ENCODE data around the gene TKTL1. TPM values are rescaled to one million over a fixed set of nuclear protein-coding genes. Genes with fewer than 3 reads are reported as not detected.

The TKTL1 gene
- total and polyA plus RNA-seq, 12 donors: 0.16 to 1.1 (median 0.53) TPM; not detected in 6

DNA sequence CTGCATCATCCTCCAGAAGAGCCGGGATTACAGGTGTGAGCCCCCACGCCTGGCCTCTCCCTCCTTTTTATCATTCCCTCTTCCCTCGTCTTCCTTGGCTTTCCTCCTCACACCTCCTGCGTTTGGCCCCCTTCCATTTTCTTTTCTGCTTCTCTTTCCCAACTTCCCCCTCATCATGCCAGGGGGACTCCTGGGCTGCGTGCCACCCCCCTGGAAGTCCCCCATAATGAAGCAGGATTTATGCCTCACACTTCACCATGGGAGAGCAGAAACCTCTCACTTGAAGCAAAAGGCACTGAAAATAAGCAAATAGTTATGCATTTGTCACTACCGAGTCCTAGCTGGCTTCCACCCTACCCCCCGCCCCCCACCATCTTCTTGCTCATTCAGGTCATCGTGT is 7.9 kb downstream of the TKTL1 start:
- WGBS, 4 donors: 66 to 76% (median 75%) methylated on average over 8 of the region's 8 CpGs
- Histone ChIP-seq H3K27me3 (no peaks in the 10 kb centered on the region), H3K27ac (no peak overlapping the region), H3K4me1 (replicated peaks in 1 of 2) (no peaks in the 10 kb centered on the region), H3K36me3 (replicated peaks in 1 of 2) (no peaks in the 10 kb centered on the region), H3K9me3 (replicated peaks in 1 of 3) (no peaks in the 10 kb centered on the region), H3K4me3 (no peak overlapping the region)
- TF ChIP-seq POLR2A (IDR thresholded peaks at IDR 0.05): no peak
- TF ChIP-seq, protein P1, sequence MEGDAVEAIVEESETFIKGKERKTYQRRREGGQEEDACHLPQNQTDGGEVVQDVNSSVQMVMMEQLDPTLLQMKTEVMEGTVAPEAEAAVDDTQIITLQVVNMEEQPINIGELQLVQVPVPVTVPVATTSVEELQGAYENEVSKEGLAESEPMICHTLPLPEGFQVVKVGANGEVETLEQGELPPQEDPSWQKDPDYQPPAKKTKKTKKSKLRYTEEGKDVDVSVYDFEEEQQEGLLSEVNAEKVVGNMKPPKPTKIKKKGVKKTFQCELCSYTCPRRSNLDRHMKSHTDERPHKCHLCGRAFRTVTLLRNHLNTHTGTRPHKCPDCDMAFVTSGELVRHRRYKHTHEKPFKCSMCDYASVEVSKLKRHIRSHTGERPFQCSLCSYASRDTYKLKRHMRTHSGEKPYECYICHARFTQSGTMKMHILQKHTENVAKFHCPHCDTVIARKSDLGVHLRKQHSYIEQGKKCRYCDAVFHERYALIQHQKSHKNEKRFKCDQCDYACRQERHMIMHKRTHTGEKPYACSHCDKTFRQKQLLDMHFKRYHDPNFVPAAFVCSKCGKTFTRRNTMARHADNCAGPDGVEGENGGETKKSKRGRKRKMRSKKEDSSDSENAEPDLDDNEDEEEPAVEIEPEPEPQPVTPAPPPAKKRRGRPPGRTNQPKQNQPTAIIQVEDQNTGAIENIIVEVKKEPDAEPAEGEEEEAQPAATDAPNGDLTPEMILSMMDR (IDR thresholded peaks at IDR 0.05): no peak
- intact Hi-C loops (cut with DNase I): no loop called here
- no peak for DNase-seq

- Histone ChIP-seq H3K27me3 (no peaks in the 10 kb centered on the region), H3K27ac (no peak overlapping the region), H3K4me1 (replicated peaks in 1 of 2) (no peaks in the 10 kb centered on the region), H3K4me3 (no peak overlapping the region), H3K36me3 (replicated peaks in 1 of 2) (no peaks in the 10 kb centered on the region), H3K9me3 (replicated peaks in 1 of 3) (no peaks in the 10 kb centered on the region)
- 84 to 89% (median 85%) methylated on average over 1 to 10 of the region's 10 CpGs for WGBS, 4 donors
- intact Hi-C loops (cut with DNase I): no loop called here
- TF ChIP-seq, protein P1 (IDR thresholded peaks at IDR 0.05): no peak
- no peak for DNase-seq
Observed at GRCh38 chrX:154304846-154305245, 9.3 kb downstream of the TKTL1 start.

- Histone ChIP-seq H3K9me3 (replicated peaks in 1 of 3) (no peaks in the 10 kb centered on the region), H3K27me3 (no peaks in the 10 kb centered on the region), H3K4me3 (no peak overlapping the region), H3K36me3 (replicated peaks in 1 of 2) (no peaks in the 10 kb centered on the region), H3K27ac (no peak overlapping the region), H3K4me1 (replicated peaks in 1 of 2) (no peaks in the 10 kb centered on the region)
- intact Hi-C loops (cut with DNase I): no loop called here
- 79 to 82% (median 79%) methylated on average over 8 to 11 of the region's 11 CpGs for WGBS, 4 donors
- DNase-seq: no peak
- no peak for TF ChIP-seq POLR2A (IDR thresholded peaks at IDR 0.05)
- TF ChIP-seq, protein P1 (IDR thresholded peaks at IDR 0.05): no peak
Observed at GRCh38 chrX:154305541-154306205, 10.1 kb downstream of the TKTL1 start.

DNA sequence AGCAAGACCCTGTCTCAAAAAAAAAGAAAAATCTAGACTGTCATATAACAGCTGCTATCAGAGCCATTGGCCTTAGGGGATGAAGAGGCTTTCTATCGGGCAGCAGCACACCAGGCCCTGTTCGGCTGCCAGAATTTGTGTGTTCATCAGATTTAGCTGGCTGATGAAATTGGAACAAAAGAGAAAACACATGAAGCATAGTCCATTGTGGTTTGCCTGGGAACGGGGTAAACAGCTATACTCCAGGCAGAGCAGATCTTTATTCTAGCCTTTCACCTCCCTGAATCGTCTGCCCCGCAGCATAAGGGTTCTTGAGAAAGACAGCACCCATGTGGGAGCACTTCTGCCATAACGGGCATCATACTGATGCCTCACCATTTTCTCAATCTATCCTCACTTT is 11.6 kb downstream of the TKTL1 start:
- no peaks in the 10 kb centered on the region for H3K27me3 ChIP-seq
- H3K4me3 ChIP-seq: no peak overlapping the region
- H3K9me3 ChIP-seq (replicated peaks in 1 of 3): no peaks in the 10 kb centered on the region
- 74 to 93% (median 83%) methylated on average over 4 to 6 of the region's 6 CpGs for WGBS, 4 donors
- DNase-seq: no peak
- H3K27ac ChIP-seq: no peak overlapping the region
- no peak for TF ChIP-seq POLR2A (IDR thresholded peaks at IDR 0.05)
- TF ChIP-seq, protein P1 (IDR thresholded peaks at IDR 0.05): no peak
- H3K36me3 ChIP-seq (replicated peaks in 1 of 2): no peaks in the 10 kb centered on the region
- intact Hi-C loops (cut with DNase I): no loop called here
- no peaks in the 10 kb centered on the region for H3K4me1 ChIP-seq (replicated peaks in 1 of 2)
